CD4-positive, alpha-beta T cell treated with Interleukin-12 subunit alpha and Interleukin-12 subunit beta, for 1 hour (primary cell): ENCODE measurements around the gene SBF2.
A peak's percentile ranks its signal among the peaks of the same experiment; 100 is the strongest.

Experiments used
- DNase-seq: peaks from one replicate; pipeline ENCODE4 v3.0.0-alpha.2; 2020

Gene SBF2

GRCh38 chr11:10293423-10294289, at the start of gene SBF2:
Gene SBF2, minus strand, starts transcription at chr11:10294219. Its CDS starts 150 bp downstream, at chr11:10294069.
- peak; percentile 84 for DNase-seq

- DNase-seq = no peak
Observed at GRCh38 chr11:10338287-10338686, 44.3 kb upstream of the SBF2 start.

GRCh38 chr11:10333490-10333889, 39.5 kb upstream of the SBF2 start:
- no peak for DNase-seq

DNA sequence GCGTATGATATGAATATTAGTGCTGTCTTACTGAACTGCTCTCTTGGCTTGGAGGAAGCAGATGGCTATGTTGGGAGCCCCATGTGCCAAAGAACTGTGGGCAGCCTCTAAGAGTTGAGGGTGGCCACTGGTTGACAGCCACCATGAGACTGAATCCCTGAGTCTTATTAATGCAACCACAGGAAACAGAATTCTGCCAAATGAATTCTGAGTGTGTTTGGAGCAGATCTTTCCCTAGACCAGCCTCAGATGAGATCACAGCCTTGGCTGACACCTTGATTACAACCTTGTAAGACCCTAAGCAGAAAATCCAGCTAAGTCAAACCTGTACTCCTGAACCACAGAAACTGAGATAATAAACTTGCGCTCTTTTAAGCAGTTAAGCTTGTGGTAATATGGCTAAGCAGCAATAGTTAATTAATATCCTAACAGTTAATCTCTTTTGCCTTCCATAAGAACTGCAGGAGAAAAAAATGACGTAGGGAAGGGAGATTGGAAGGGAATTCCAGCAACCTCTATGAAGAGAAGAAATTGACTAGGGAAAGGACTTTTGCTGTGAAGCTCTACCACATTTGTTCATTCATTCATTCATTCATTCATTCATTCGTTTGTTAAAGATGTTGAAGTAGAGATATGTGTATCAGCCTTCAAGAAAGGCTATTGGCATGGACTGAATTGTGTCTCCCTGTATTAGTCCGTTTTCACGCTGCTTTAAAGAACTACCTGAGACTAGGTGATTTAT, 37.7 kb upstream of the SBF2 start:
- no peak for DNase-seq

DNA sequence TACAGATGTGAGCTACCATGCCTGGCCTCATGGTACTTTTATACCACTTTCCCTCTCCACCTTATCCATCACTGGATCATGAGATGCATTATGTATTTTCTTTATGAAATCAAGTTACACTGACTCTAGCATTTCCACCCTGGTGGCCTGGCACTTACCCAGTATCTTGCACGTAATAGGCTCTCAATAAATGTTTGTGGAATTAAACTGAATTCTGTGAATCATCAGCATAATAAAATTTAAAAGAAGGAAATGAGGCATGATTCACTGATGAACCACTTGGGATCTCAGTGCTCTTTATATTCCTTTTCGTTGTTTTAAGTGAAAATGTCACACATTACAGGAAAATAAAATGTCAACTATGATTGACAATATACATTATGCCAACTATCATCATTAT, 35.9 kb upstream of the SBF2 start:
- DNase-seq = no peak

GRCh38 chr11:10329356-10329755, 35.3 kb upstream of the SBF2 start:
- no peak for DNase-seq

GRCh38 chr11:10328314-10329098, 34.5 kb upstream of the SBF2 start:
- no peak for DNase-seq

DNA sequence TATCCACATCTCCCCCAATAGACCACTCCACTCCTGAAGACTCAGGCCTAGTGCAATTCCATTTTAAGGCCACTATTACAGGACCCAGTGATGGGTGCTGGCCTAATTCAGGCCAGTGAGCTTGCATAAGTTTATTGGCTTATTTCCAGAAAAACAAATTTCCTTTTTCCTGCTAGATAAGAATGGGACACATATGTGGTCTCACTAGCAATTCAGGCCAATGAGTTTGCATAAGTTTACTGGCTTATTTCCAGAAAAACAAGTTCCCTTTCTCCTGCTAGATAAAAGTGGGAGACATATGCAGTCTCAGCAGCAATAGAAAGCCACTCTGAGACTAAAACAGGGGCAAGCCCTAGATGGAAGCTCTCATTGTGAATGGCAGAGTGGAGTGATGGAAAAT, 33.2 kb upstream of the SBF2 start:
- no peak for DNase-seq

DNA sequence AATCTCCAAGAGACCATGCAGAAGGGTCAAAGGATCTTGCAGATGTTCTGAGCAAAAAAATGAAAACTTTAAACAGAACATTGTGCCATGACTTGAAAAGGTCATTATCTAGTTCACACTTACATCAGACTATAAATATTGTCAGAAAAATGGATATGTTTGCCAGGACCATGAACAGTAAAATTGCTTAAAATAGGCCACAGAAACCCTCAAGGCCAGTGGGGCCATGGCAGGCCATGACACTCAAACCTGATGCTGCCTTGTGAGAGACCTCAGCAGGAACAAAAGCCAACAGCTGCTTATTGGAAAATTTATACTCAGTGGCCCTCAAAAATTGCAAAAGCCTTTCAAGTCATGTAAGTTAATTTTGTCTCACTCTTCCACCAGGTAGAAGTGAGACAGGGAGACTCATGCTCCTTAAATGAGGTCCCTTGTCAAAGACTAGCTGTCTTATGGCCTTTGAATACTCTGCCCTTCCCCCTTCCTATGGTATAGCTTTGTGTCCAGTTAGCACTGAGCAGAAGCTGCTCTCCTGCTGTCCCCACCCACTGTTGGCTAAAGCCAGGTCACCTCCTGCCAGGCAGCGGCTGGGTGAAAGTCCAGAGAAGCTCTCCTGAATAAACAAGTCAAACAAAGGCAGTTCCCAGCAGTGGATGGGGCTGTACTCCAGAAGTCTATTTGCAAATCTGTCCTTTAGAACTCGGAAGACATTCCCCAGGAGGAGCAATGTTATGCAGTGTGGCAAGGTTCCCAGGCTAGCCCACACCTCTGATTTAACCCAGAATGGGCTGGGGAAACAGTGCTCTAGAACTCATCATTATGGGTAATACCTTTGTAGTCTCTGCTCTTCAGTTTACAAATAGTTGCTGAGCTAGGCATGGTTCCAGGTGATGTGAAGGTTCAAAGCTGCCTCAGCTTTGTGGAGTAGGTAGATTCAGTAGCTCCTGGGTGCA, 32.3 kb upstream of the SBF2 start:
- no peak for DNase-seq

- no peak for DNase-seq
Observed at GRCh38 chr11:10325277-10326011, 31.4 kb upstream of the SBF2 start.

GRCh38 chr11:10324474-10324873, 30.5 kb upstream of the SBF2 start:
- DNase-seq = no peak

DNA sequence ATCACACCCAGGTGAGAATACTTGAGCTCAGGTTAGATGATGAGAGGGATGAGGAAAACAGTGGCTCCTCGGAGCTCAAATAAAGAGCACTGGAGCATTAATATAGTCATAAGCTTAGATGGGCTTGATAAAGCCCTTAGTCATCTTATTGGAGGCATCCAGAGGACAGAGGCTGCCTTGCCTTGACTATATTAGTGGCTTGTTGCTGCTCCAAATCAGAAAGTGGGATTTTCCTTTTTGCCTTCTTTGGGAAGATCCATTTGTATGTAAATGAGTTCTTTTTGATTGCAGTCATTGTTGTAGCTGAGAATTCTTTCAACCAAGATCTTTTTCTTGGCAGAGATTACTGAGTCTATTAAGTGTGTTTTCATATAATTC, 29.8 kb upstream of the SBF2 start:
- no peak for DNase-seq

DNA sequence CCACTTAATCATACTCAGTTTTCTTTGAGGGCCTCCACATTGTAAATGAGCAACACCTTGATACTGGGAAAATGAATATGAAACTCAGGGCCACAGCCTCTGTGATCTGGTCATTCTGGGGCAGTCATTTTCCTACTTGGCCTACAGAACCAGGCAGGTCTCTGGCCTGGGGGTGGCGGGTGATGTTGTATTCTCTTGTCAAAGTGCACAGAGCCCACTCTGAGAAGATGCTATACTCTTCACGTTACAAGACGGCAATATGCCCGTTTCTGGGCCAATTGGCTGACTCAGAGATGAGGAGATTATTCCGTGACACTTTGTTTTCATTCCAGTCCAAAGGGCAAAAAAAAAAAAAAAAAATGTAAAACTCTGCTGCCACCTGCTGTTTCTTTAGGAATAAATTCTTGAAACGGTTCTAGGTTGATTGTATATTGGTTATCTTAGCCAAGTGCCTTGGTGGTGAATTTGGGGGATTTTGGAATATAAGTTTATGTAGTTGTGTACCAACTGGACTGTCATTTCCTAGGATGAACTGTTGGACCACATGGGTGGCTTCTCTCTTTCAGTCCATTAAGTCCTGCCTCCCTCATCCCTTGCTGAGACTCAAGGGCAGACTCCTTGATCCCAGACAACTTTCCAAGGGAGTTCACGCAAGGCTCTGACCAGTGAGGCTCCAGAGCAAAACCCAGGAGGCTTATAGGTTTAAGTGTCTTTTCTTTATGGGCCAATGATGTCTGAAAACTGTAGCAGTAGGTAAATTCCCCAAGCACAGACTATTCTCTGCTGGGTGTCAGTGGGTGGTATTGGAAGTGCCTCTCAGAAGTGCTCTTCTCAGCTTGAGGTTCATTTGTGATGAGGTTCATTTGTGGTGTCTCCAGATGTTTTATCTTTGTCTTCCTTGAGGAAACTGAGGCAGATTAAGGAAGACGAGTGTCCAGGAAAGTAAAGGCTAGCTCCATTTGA, 29.1 kb upstream of the SBF2 start:
- peak; percentile 44 for DNase-seq

DNA sequence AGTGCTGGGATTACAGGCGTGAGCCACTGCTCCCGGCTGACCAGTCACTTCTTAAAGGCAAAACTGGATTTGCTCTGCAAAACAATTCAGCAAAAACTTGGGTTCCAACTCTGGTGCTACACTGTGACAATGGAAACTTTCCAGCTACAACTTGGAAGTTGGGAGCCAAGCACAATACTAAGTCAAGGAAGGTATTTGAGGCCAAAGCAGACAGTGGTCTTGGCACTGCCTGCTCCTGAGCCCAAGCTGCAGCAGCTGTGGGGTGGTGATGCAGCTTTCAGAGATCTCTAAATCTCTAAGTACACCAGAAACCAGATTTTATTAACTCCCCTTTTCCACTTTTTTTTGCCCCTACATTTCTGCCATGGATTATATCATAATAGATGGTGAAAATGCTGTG, 28.4 kb upstream of the SBF2 start:
- DNase-seq = no peak

- no peak for DNase-seq
Observed at GRCh38 chr11:10320736-10321465, 26.9 kb upstream of the SBF2 start.

DNA sequence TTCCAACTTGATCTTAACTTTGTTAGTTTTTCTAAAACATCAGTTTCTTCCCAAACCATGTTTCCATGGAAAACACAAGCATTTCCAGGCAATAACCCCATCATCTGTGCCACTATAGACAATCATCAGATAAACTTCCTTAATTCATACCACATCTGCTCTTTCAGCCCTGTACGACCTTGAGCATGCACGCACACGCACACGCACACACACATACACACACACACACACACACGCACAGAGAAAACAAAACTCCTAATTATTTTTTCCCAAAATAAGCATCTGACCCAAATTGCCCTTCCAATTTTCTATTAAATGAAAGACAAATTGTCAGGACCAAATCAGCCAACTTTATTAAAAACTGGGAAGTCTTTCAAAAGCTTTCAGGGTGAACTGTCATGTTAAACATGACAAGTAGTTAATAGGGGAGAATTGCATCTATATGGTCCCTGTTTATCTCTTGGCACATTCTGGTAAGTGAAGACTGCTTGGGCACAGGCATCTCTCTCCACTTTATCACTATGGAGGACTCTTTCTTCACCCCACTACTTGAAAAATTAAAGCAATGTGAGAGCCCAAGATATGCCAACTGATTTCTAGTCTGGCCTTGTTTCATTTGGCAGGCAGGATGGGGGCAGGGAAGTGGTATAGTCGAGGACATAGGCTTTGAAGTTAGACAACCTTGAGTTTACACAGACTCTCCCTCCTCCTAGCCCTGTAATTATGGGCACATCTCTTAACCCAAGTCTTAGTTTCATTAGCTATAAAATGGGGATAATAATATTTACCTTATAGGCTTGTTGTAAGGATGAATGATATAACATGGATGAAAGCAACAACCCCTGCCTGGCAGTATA, 25.9 kb upstream of the SBF2 start:
- no peak for DNase-seq

- DNase-seq = no peak
Observed at GRCh38 chr11:10318527-10318802, 24.4 kb upstream of the SBF2 start.

- DNase-seq = no peak
Observed at GRCh38 chr11:10317776-10318526, 23.9 kb upstream of the SBF2 start.
